Stimulated activated CD4-positive, alpha-beta T cell treated with anti-CD3 and anti-CD28 coated beads, Interleukin-1b, Interleukin-23, amount 100 ng/mL, for 24 hours (primary cell): ENCODE data around the gene THAP9.

ENCODE experiments used
- DNase-seq, 4 experiments: peaks; one replicate each; pipeline ENCODE4 v3.0.0-alpha.2; 2020; ENCODE audit warnings: low read depth in 4 of 4, low spot score in 1 of 4

Gene THAP9

DNA sequence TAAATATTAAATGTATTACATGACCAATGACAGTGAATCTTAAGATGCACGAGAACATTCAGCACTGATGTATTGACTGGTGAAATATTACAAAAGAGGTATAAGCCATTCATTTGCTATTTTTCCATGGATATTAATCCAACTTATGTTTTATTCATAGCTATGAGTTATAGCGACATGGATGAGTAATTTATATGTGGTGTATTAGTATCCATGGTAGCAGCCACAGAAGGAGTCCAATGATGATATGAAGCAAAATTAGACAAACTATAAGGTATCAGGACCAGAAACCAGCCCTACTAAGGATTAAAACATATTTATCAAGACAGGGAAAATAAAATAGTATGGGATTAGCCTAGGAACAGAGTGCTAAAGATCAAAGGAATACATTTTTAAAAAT, 50.7 kb downstream of the THAP9 start:
- DNase-seq = no peak

DNA sequence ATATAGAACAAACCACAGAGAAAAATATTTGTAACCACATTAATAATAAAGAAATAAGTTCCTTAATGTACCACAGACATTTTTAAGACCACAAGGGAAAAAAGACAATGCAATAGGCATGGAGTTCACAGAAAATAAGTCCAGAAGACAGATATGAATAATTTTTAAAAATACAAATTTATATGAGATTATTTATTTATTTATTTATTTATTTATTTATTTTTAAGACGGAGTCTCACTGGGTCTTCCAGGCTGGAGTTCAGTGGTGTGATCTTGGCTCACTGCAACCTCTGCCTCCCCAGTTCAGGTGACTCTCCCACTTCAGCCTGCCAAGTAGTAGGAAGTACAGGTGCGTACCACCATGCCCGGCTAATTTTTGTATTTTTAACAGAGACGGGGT, 53.7 kb downstream of the THAP9 start:
- no peak for DNase-seq

DNA sequence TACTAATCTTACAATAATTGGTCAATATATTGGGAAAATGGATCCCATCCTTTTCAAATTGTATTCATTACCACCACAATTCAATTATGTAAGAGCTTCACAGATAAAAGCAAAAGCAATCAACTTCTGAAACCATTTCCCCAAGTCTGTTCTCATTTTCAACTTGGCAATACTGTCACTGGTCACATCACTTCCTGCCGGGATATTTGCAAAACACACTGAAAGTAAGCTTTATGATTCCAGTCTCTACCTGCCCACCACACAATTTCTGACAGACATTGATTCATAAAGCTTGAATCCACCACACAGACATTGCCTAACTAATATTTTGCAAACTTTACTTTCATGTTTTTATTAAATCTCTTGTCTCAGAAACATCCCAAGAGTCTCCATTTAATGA, 56.5 kb downstream of the THAP9 start:
- no peak for DNase-seq

DNA sequence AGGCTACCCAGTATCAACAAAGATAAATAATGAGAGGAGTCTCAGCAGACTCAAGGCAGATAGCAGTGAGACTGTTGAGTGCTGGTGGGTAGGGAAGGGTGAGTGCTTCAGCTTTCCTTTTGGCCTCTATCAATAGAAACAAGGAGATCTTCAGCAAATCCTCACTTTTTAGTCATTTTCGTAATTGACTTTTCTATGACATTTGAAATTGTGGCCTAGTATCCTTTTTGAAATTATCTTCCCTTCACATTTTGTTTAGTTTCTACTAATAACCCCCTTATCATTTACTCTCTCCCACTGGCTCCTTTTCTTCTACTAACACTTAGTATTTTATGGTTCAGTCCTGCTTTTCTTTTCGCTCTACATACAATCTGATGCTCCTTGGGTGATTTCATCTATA, 65.2 kb downstream of the THAP9 start:
- DNase-seq = no peak

DNA sequence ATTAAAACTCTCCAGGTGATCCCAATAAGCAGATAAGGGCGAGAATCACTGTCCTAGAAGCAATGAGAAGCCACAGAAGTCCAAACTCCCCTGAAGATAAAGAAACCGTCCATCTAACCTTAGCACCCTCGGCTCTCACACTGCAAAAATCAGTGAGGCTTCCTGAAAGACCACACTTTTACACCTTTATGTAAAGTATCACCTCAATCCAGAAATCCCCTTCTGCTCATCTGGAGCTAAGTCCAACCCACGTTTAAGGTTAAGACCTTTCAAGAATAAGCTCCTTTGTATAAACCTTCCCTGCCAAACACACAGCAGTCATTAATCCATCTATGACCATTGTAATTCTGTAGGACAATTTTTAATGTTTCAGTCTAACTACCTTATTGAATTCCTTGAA, 68.4 kb downstream of the THAP9 start:
- DNase-seq = no peak

DNA sequence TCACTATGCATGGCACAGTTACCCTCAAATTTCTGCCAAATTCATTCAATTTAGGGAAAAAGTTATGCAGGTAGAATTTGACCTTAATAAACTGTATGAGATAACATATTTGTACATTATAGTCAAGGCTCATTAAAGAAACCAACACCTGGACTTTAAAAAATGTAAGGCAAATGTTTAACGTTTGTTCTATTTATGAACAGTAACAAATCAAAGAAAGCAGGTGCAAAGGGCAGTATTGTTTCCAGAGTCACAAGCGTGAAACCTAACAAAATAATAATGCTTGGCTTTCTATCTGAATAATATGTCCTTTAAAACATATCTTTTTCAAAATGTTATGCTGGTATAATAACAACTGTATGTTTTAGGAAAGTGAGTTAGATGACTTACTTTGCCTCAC, 68.9 kb downstream of the THAP9 start:
- DNase-seq = no peak
